Retinal pigment epithelial cell (primary cell): ENCODE results near the gene BGN.

Source experiments
- DNase-seq: peaks from one replicate; pipeline ENCODE4 v3.0.0-alpha.2; 2010; ENCODE audit warnings: low read depth
- H3K4me3 ChIP-seq: 2 replicates; pipeline ENCODE4 v1.5.1; 2011; ENCODE audit warnings: mild to moderate bottlenecking, low read length, control low read depth, moderate library complexity
- CTCF ChIP-seq: conservative IDR thresholded peaks from 2 replicates; pipeline ENCODE4 v1.5.1; 2011; ENCODE audit warnings: low read depth, low read length, control low read depth, inconsistent platforms

Gene BGN

GRCh38 chrX:153498453-153498852 is 3.7 kb downstream of the BGN start:
- TF ChIP-seq CTCF = no peak
- no peak for DNase-seq
- no peak overlapping the region for H3K4me3 ChIP-seq

GRCh38 chrX:153499341-153499740 is 4.6 kb downstream of the BGN start:
- H3K4me3 ChIP-seq = no peak overlapping the region
- no peak for TF ChIP-seq CTCF
- DNase-seq = no peak

- no peak for DNase-seq
- TF ChIP-seq CTCF = no peak
- no peak overlapping the region for H3K4me3 ChIP-seq
Observed at GRCh38 chrX:153499876-153500275, 5.1 kb downstream of the BGN start.

- no peak for DNase-seq
- no peak for TF ChIP-seq CTCF
Observed at GRCh38 chrX:153500676-153501280, 6.0 kb downstream of the BGN start.

GRCh38 chrX:153501530-153501929 is 6.8 kb downstream of the BGN start:
- DNase-seq = no peak
- no peak overlapping the region for H3K4me3 ChIP-seq
- TF ChIP-seq CTCF = no peak

More at GRCh38 chrX:153500676-153501280, 6.0 kb downstream of the BGN start:
- no peak overlapping the region for H3K4me3 ChIP-seq

- no peak for TF ChIP-seq CTCF
- no peak overlapping the region for H3K4me3 ChIP-seq
- DNase-seq = no peak
Observed at GRCh38 chrX:153502131-153502530, 7.4 kb downstream of the BGN start.

GRCh38 chrX:153502796-153503195 is 8.0 kb downstream of the BGN start:
- TF ChIP-seq CTCF = no peak
- DNase-seq = no peak
- no peak overlapping the region for H3K4me3 ChIP-seq
